Measurements from ENCODE around the gene EIF5A.

Gene EIF5A

DNA sequence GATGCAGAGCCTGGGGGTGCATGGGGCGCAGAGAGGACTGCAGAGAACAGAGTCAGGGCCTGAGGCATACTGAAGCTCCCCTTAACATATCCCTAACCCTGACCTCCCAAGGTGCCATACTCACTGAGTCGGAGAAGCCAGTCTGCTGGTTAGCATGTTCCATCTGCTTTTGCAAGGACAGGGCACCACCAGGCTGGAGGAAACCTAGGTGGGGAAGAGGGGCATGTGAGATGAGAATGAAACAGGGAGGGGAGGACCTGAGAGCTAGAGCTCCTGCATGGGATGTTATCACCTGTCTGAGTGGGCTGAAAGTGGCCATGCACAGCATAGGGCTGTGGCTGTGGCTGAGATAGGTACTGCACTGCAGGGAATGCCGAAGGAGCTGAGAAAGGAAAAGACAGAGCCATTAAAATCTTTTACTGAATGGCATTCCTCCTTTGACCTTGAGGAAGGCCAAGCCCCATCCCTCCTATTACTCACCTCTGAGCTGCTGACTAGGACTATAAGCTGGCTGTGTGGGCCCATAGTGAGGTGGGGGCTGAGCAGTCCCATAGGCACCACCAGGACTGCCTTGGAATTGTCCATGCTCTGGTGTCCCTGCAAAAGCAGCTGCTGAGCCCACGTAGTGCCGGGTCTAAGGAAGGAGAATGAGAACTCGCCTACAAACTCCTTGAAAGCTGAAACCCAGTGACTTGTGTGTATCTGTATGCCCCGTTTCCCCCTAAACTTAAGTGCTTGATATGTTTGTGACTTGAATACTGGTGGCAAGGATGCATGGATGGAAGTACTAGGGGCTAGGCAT, 5.9 kb downstream of the EIF5A start:
- DNase-seq (ENCODE audit: low read depth, low spot score), result no peak

DNA sequence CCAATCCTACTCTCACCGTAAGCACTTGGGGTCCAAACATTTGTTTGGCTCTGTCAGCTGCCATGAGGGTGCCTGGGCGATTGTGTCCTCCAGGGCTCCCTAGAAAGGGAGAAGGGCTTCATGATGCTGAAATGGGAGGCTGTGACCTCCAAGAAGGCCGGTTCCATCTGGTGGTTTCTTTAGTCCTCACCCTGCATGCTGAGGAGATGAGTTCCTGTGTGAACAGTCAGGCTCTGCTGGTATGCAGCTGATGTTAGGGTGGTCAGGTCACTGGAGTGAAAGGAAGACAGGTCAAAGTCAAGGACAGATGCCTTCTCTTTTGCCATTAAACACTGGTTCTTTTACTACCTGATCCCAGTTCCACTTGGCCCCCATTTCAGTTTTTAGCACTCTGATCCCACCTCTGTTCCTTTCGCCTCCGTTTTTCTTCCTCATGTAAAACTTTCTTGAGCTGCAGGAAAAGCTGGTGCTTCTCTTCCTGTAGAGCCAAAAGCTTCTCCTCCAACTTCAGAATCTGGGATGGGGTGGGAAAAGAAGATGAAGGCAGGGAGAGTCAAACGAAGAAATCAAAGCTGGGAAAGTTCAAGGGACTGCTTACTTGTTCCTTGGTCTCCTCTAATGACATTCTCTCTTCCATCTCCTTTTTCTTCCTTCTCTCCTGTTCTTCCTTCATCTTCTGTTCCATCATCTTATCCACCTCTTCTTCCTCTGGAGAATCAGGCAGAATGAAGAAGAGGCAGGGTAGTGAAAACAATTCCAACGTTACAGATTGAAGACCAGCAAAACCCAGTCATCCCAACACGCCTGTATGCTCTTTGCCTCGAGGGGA, 6.7 kb downstream of the EIF5A start:
- DNase-seq (ENCODE audit: low read depth, low spot score), result no peak

DNA sequence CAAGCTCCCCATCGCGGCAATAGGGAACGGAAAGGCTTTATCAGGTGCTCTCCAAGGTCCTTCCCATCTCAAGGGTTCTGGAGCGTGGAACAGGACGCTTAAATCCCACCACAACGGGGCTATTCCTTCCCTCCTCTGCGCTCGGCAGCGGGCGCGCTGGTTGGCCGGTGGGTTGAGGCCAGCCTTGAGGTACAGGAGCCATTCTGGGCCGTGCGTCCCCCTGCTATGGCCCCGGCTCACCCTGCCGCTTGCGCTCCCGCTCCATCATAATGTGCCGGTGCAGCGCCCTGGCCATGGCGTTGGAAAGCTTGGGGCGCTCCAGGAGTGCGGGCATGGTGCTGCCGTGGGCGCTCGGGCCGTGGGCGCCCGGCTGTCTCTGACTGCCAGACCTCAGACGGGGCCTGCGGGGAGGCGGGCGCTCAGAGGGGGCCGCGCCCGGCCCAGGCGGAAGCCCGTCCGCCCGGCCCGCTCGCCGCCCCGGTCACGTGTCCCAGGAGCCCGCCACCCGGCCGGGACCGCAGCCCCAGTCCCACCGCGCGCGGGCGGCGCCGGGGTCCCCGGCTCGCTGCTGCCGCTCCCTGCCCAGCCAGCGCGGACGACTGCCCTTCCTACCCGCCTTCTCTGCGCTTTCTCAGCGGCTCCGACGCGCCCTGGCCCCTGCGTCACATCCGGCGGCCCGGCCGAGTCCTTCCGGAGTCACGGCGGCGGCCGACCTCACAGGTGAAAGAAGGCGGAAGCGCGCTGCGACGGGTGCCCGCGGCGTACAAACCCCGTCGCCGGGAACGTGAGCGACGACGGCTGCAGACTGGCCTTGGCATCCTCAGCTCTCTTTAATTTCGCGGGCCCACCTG, 7.5 kb downstream of the EIF5A start, which contains the start of gene GPS2:
TSS of gene GPS2 (minus strand) at position 642 of the 851 bp plus-strand sequence. CDS start at position 334, 308 bp downstream.
- peak; percentile 94 for DNase-seq (ENCODE audit: low read depth, low spot score)

DNA sequence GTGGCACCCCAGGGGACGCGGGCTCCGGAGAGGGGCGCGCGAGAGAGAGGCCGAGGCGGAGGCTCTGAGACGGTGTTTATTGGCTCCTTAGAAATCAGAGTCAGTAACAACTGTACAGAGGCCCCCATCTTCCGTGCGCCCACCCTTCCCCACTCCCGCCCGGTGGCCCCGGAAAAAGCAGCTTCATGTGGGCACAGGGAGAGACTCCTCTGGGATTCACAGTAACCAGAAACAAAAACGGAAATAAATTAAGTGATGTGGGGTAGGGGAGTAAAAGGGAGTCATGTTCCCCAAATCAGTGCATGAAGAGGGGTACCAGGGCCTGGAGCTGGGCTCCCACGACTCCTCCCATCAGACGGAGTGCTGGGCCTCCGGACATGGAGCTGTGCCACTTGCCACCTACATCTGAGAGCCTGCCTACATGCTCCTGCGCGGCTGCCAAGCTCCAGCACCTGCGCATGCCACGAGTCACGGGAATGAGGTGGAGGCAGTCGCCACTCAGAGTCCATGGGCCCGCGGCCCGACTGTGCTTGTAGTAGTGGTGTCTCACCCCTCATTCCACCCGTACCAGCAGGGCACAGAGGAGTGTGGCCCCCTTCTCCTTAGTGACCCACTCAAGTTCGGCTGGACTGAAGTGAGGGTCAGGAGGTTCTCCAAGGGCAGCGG, 8.3 kb downstream of the EIF5A start:
- no peak for DNase-seq (ENCODE audit: low read depth, low spot score)

DNA sequence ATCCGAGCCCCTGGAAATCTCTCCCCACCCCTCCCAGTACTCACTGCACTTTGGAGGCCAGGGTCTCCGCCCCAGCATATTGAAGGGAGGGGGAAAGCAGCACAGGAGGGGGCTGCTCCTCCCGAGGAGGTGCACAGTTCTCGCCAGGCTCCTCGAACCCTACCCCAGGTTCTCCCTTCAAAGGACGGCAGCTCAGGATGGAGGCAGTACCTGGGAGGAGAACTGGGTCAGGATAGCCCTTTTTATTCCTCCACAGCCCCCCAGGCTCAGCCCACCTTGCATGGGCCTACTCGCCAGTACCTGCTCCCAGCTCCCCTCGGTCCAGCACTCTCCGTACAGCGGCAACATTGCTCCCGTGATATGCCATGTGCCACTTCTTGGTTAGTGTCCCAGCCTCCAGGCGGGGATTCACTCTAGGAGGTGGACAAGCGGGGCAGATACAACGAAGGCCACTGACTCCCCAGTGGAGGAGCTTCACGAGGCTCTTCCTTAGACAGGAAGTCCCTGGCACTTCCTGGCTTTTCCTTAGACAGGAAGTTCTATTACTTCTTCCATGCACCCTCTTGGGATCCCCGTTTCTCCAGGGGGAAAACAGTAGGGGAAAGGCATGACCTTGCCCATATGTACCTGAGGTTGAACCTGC, 9.9 kb downstream of the EIF5A start:
- DNase-seq (ENCODE audit: low read depth, low spot score), result no peak

DNA sequence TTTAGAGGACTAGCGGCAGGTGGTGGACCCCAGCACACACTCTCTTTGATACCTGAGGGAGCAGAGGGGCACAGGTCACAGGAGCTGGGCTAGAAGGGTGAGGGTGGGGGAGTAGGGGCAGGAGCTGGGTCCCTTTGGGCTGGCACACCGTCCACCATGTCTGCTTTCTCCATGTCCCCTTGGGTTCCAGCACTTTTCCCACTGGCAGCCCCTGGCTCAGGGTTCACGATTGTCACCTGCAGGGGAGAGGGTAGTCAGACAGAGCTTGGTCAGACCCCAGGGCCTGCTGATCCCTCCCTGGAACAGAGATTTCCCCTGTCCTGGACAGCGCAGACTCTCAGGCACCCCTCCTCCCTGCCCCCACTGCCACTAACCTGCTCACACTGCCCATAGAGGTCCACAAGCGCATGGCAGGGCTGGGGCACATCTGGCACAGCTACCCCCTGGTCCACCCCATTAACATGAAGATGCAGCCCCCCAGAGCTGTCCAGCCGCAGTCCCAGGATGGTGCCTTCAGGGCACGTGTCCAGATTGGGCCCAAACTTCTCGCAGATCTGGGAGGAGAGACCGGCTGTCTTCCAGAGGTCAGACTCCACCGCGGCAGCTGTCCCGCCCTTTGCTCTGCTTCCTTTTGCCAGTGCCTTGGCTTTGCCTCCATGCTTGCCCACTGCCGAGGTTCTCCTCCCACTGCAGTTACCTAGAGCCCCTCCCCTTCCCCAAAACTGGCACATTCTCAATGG, 10.9 kb downstream of the EIF5A start:
- no peak for DNase-seq (ENCODE audit: low read depth, low spot score)

GRCh38 chr17:7321466-7321865, 14.0 kb downstream of the EIF5A start:
- no peak for DNase-seq (ENCODE audit: low read depth, low spot score)

DNA sequence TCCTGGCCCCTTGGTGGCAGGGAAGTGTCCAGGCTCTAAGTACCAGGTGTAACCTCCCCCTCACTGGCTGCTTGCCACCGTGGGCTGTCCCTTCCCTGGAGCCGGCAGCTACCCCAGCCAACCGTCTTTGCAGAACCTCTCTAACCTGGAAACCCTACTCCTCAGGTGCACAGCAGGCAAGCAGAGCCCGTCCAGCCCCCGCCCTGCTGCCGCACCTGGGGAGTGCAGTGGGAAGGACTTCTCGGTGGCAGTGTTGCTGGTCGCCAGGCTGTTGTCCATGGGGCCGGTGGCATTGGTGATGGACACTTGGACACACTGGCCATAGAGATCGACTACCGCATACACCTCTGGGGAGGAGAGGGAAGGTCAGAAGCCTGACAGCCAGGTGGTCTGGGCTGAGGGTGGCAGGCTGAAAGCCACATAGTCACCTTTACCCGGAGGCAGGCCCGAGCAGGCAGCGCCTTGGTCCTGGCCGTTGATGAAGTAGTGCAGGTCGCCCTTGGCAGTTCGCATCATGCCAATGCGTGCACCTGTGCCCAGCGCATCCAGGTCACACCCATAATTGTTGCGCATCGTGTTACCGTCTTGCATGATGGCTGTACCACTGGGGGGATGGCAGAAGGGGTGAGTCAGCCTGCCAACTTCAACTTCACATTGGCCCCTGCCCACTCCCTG, 15.2 kb downstream of the EIF5A start:
- DNase-seq (ENCODE audit: low read depth, low spot score), result no peak

DNA sequence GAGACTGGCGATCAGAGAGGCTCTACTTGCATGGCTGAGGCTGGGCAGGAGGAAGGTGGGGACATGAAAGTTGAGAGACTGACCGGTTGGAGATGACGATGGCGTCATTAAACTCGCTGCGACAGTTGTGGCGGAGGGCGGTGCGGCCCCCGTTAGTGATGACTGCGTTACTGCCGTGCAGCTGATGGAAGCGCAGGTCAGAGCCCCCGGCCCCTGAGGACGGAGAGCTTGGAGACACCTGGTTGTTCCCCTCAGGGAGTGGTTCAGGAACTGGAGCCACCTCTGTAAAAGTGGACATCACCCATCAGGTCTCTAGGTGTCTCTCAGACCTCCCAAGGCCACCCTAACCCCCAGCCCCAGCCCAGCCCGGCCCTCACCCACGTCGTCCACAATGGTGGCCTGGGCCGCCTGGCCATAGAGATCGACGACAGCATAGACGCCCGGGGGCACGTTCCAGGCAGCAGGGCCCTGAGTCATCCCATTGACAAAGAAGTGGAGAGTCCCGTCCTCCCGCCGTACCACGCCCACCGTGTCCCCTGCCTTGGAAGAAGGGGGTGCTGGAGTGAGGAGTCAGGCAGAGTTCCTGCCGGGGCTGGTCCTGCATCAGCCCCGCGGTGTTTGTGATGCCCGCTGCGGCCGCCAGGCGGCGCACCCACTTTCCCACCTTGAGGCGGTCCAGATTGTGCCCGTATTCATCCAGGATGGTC, 16.5 kb downstream of the EIF5A start:
- DNase-seq (ENCODE audit: low read depth, low spot score), result peak; percentile 77

GRCh38 chr17:7324438-7324779, 17.0 kb downstream of the EIF5A start:
- DNase-seq (ENCODE audit: low read depth, low spot score), result no peak

- no peak for DNase-seq (ENCODE audit: low read depth, low spot score)
These were observed 17.7 kb downstream of the EIF5A start for GRCh38 chr17:7325031-7325528.

- DNase-seq (ENCODE audit: low read depth, low spot score), result no peak
These were observed 18.8 kb downstream of the EIF5A start for GRCh38 chr17:7326186-7326585.

- DNase-seq (ENCODE audit: low read depth, low spot score), result no peak
These were observed 19.6 kb downstream of the EIF5A start for GRCh38 chr17:7327056-7327455.

GRCh38 chr17:7327501-7327900, 20.1 kb downstream of the EIF5A start:
- DNase-seq (ENCODE audit: low read depth, low spot score), result no peak

GRCh38 chr17:7328009-7328408, 20.6 kb downstream of the EIF5A start:
- no peak for DNase-seq (ENCODE audit: low read depth, low spot score)

- DNase-seq (ENCODE audit: low read depth, low spot score), result no peak
These were observed 21.5 kb downstream of the EIF5A start, which contains the start of gene NEURL4 for GRCh38 chr17:7328840-7329373. NEURL4 (minus strand) TSS chr17:7329335; CDS start chr17:7329312, 23 bp downstream.

DNA sequence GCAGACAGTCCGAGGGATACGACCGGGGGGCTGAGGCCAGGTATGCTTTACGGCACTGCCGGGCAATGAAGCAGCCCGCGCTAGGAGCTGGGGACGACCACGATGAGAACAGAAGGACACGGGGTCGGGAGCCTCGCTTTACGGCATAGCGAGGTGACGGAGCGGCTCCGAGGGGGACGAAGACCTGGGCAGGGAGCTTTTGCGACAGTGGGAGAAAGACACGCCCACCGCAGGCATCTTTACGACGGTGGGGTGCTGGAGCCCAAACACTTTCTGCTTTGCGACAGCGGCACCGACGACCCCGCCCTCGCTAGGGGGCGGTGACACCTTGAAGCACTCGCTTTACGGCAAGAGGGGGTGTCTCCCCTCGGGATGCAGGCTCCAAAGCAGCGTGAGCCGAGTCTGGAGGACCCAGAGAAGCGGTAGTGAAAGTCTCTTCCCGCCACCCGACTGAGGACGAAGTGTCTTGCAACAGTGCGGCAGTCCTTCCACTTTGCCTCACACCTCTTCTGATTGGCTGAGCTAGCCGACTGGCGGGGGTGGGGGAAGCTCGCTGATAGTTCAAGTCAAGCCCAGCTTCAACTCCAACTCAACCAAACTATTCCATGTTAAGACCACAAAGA, 22.1 kb downstream of the EIF5A start:
- peak; percentile 99 for DNase-seq (ENCODE audit: low read depth, low spot score)
